Diencephalon (tissue), 1 donor: Measurements from ENCODE around the gene TTF2. TPM values are rescaled to one million over a fixed set of nuclear protein-coding genes. Genes with fewer than 3 reads are reported as not detected.

Source experiments
- small RNA-seq: library from RNA; depleted of rRNA; stranded (forward); fragments of <200 nt; gene quantifications from one replicate; pipeline ENCODE3, GENCODE V24; 2014
- total RNA-seq: library from RNA; depleted of rRNA; stranded (reverse); fragments of >200 nt; gene quantifications from one replicate; pipeline ENCODE4 v1.2.3, GENCODE V29; 2014

The TTF2 gene
- total RNA-seq: 3.7 TPM

DNA sequence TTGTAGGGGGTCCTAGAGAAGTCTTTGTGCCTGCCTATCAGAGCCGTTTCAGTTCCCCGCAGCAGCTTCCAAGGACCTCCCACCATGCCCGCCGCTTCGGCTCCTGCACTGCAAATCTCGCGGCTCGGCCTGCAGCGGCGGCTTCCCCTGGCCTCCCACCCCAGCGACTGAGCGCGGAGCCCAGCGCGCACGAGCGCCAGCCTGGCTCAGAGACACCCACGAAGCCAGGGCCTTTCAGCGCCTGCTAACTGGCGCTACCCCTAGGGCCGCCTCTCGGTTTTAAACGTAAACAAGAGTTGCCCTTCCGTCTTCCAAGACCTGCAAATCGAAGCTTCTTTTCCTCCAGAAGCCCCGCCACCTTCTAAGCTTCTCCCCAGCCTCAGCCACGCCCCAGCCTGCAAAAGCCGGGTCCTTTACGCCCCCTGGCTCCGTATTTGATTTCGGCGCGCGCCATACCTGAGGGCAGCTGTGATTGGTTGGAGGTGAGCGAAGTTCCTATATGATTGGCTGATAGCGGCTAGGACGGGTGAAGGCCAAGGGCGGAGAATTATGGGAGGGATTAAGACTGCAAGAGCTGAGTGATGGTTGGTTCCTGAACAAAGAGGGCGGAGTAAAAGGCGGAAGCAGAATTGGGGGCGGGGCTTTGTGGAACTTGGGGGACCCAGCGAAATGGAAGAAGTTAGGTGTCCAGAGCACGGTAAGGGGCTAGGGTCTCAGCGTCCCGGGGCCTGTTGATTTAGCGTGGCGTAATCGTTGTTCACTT, at the start of gene TTF2:
TTF2 (plus strand) TSS at position 649 of the 763 bp plus-strand sequence; CDS start at position 670, 21 bp downstream.

DNA sequence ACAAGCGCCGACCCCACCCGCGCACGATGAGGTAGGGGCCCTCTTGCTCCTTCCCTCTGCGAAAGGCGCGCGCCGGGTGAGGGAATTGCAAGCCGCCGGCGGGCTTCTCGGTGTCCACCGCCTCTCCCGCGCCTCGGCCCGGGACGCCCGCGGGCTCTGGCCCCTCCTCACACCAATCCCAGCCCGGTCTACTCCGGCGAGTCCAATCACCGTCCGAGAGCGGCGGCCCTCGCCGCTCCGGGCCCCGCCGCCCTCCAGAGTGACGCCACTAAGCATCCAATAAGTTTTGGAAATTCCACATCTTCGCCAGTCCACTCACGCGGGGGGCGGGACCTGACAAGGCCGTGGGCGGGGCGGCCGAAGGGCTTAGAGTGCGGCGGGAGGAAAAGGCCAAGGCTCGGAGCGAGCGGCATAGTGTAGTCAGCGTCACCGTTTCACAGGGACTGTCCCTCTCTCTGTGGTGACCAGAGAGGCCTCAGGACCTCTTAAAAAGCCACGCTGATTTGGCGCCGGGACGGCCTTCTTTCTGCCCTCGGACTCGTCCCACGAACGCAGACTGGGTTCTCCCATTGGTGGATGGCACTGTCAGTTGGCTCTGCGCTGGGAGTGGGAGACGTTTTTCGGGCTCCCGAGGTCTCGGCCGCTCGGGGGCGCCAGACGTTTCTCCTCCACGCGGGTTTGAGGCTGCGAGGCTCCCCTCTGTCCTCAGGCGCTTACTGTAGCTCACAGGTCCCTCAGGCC, 61.6 kb downstream of the TTF2 start, which contains the start of gene TRIM45:
TRIM45 (minus strand) TSS at position 161 of the 741 bp plus-strand sequence. CDS start 548 bp downstream, outside the sequence.

Small RNAs within 50 kb of the gene (small RNA-seq; reads per million reads assigned to genes)
- gene MIR942: 1.2 reads per million, percentile 80 among the genes with 10 or more reads in this experiment

Other genes starting within 250 kb of the TTF2 start
- 72.0 TPM for gene PTGFRN, start 150.4 kb upstream of the TTF2 start, total RNA-seq
- gene CD101, start 58.6 kb upstream of the TTF2 start, total RNA-seq: 1.6 TPM
- 4.8 TPM for gene TRIM45, start 61.4 kb downstream of the TTF2 start, total RNA-seq
- 0.92 TPM for gene VTCN1, start 150.6 kb downstream of the TTF2 start, total RNA-seq